ENCODE results near the gene SYT17. TPM values are rescaled to one million over a fixed set of nuclear protein-coding genes. Genes with fewer than 3 reads are reported as not detected.
A peak's percentile ranks its signal among the peaks of the same experiment; 100 is the strongest.

Gene SYT17
- total and polyA plus RNA-seq, 2 experiments from 2014 or later = not detected

- TF ChIP-seq EZH2phosphoT487 (IDR thresholded peaks at IDR 0.05; ENCODE audit: insufficient read depth, low read depth) = no peak
- no peak for TF ChIP-seq EZH2 (IDR thresholded peaks at IDR 0.05; ENCODE audit: insufficient read depth, poor library complexity, severe bottlenecking)
- H3K9ac ChIP-seq = no peak overlapping the region
Measured at GRCh38 chr16:19278403-19278802, 110.4 kb downstream of the SYT17 start.

GRCh38 chr16:19281246-19281645, 113.2 kb downstream of the SYT17 start:
- in situ Hi-C loops (cut with MboI) = no loop called here
- H3K9me3 ChIP-seq (ENCODE audit: low read depth) = no peaks in the 10 kb centered on the region
- H4K20me1 ChIP-seq (ENCODE audit: insufficient read depth) = no peaks in the 10 kb centered on the region
- no peak overlapping the region for H2AFZ ChIP-seq
- H3K9me2 ChIP-seq (ENCODE audit: insufficient read depth) = no peaks in the 10 kb centered on the region
- TF ChIP-seq EZH2 (IDR thresholded peaks at IDR 0.05; ENCODE audit: insufficient read depth, poor library complexity, severe bottlenecking) (no peak), EZH2phosphoT487 (IDR thresholded peaks at IDR 0.05; ENCODE audit: insufficient read depth, low read depth) (no peak)
- WGBS, 2 experiments (ENCODE audit: low coverage in 1 of 2, low lambda C conversion rate in 2 of 2, missing lambda C conversion rate in 2 of 2) = 78 to 88% methylated on average over 2 of the region's 2 CpGs
- DNase-seq = no peak
- H3K9ac ChIP-seq = no peak overlapping the region
- H3K79me2 ChIP-seq (ENCODE audit: insufficient read depth) = no peaks in the 10 kb centered on the region
- H3K4me3 ChIP-seq = no peak overlapping the region
- no peaks in the 10 kb centered on the region for H3K4me1 ChIP-seq (ENCODE audit: insufficient read depth)
- H3K4me2 ChIP-seq (ENCODE audit: unreplicated experiment) = no peak overlapping the region
- no peak overlapping the region for H3K27ac ChIP-seq
- no peaks in the 10 kb centered on the region for H3K27me3 ChIP-seq (replicated peaks; ENCODE audit: insufficient read depth)
- H3F3A ChIP-seq (ENCODE audit: insufficient read depth) = no peaks in the 10 kb centered on the region
- no peaks in the 10 kb centered on the region for H3K36me3 ChIP-seq (ENCODE audit: low read depth)

More at GRCh38 chr16:19278403-19278802, 110.4 kb downstream of the SYT17 start:
- Histone ChIP-seq H3K9me3 (ENCODE audit: low read depth) (no peaks in the 10 kb centered on the region), H3K9me2 (ENCODE audit: insufficient read depth) (no peaks in the 10 kb centered on the region), H3K36me3 (ENCODE audit: low read depth) (no peaks in the 10 kb centered on the region), H4K20me1 (ENCODE audit: insufficient read depth) (no peaks in the 10 kb centered on the region), H3F3A (ENCODE audit: insufficient read depth) (no peaks in the 10 kb centered on the region), H2AFZ (no peak overlapping the region), H3K4me2 (ENCODE audit: unreplicated experiment) (no peak overlapping the region), H3K4me3 (no peak overlapping the region), H3K79me2 (ENCODE audit: insufficient read depth) (no peaks in the 10 kb centered on the region), H3K27ac (no peak overlapping the region), H3K4me1 (ENCODE audit: insufficient read depth) (no peaks in the 10 kb centered on the region), H3K27me3 (replicated peaks; ENCODE audit: insufficient read depth) (no peaks in the 10 kb centered on the region)
- 35 to 59% methylated on average over 2 of the region's 2 CpGs for WGBS, 2 experiments (ENCODE audit: low coverage in 1 of 2, low lambda C conversion rate in 2 of 2, missing lambda C conversion rate in 2 of 2)
- in situ Hi-C loops (cut with MboI) = no loop called here
- DNase-seq = no peak

- H3K4me1 ChIP-seq (ENCODE audit: insufficient read depth) = no peaks in the 10 kb centered on the region
- DNase-seq = no peak
- no peak for TF ChIP-seq EZH2 (IDR thresholded peaks at IDR 0.05; ENCODE audit: insufficient read depth, poor library complexity, severe bottlenecking)
- no peak for TF ChIP-seq EZH2phosphoT487 (IDR thresholded peaks at IDR 0.05; ENCODE audit: insufficient read depth, low read depth)
- no peak overlapping the region for H3K9ac ChIP-seq
- no peak overlapping the region for H3K27ac ChIP-seq
- H3K79me2 ChIP-seq (ENCODE audit: insufficient read depth) = no peaks in the 10 kb centered on the region
- no peaks in the 10 kb centered on the region for H3K36me3 ChIP-seq (ENCODE audit: low read depth)
- no peaks in the 10 kb centered on the region for H3F3A ChIP-seq (ENCODE audit: insufficient read depth)
- no peak overlapping the region for H3K4me2 ChIP-seq (ENCODE audit: unreplicated experiment)
- H3K4me3 ChIP-seq = no peak overlapping the region
- H2AFZ ChIP-seq = no peak overlapping the region
- in situ Hi-C loops (cut with MboI) = no loop called here
- H3K9me3 ChIP-seq (ENCODE audit: low read depth) = no peaks in the 10 kb centered on the region
- H3K27me3 ChIP-seq (replicated peaks; ENCODE audit: insufficient read depth) = no peaks in the 10 kb centered on the region
- no peaks in the 10 kb centered on the region for H4K20me1 ChIP-seq (ENCODE audit: insufficient read depth)
- WGBS, 2 experiments (ENCODE audit: low coverage in 1 of 2, low lambda C conversion rate in 2 of 2, missing lambda C conversion rate in 2 of 2) = 31 to 35% methylated on average over 3 of the region's 3 CpGs
- no peaks in the 10 kb centered on the region for H3K9me2 ChIP-seq (ENCODE audit: insufficient read depth)
Measured at GRCh38 chr16:19282101-19282500, 114.1 kb downstream of the SYT17 start.

- in situ Hi-C loops (cut with MboI) = no loop called here
- no peak overlapping the region for H3K27ac ChIP-seq
- no peaks in the 10 kb centered on the region for H3K27me3 ChIP-seq (replicated peaks; ENCODE audit: insufficient read depth)
- no peaks in the 10 kb centered on the region for H3K9me3 ChIP-seq (ENCODE audit: low read depth)
- H3F3A ChIP-seq (ENCODE audit: insufficient read depth) = no peaks in the 10 kb centered on the region
- 9 to 44% methylated on average over 2 of the region's 2 CpGs for WGBS, 2 experiments (ENCODE audit: low coverage in 1 of 2, low lambda C conversion rate in 2 of 2, missing lambda C conversion rate in 2 of 2)
- H3K9ac ChIP-seq = no peak overlapping the region
- H2AFZ ChIP-seq = no peak overlapping the region
- no peaks in the 10 kb centered on the region for H3K79me2 ChIP-seq (ENCODE audit: insufficient read depth)
- H3K4me2 ChIP-seq (ENCODE audit: unreplicated experiment) = no peak overlapping the region
- no peak for DNase-seq
- no peak overlapping the region for H3K4me3 ChIP-seq
- H3K36me3 ChIP-seq (ENCODE audit: low read depth) = no peaks in the 10 kb centered on the region
- H4K20me1 ChIP-seq (ENCODE audit: insufficient read depth) = no peaks in the 10 kb centered on the region
- H3K9me2 ChIP-seq (ENCODE audit: insufficient read depth) = no peaks in the 10 kb centered on the region
- TF ChIP-seq EZH2 (IDR thresholded peaks at IDR 0.05; ENCODE audit: insufficient read depth, poor library complexity, severe bottlenecking) = no peak
- H3K4me1 ChIP-seq (ENCODE audit: insufficient read depth) = no peaks in the 10 kb centered on the region
Measured at GRCh38 chr16:19283637-19284036, 115.6 kb downstream of the SYT17 start.

GRCh38 chr16:19284207-19284606, 116.2 kb downstream of the SYT17 start:
- 0 to 8% methylated on average over 1 of the region's 1 CpG for WGBS, 2 experiments (ENCODE audit: low coverage in 1 of 2, low lambda C conversion rate in 2 of 2, missing lambda C conversion rate in 2 of 2)
- H3K36me3 ChIP-seq (ENCODE audit: low read depth) = no peaks in the 10 kb centered on the region
- no peak overlapping the region for H3K27ac ChIP-seq
- H3F3A ChIP-seq (ENCODE audit: insufficient read depth) = no peaks in the 10 kb centered on the region
- H3K4me1 ChIP-seq (ENCODE audit: insufficient read depth) = no peaks in the 10 kb centered on the region
- no peak overlapping the region for H3K9ac ChIP-seq
- in situ Hi-C loops (cut with MboI) = no loop called here
- no peaks in the 10 kb centered on the region for H4K20me1 ChIP-seq (ENCODE audit: insufficient read depth)
- no peak overlapping the region for H3K4me2 ChIP-seq (ENCODE audit: unreplicated experiment)
- H3K79me2 ChIP-seq (ENCODE audit: insufficient read depth) = no peaks in the 10 kb centered on the region
- no peaks in the 10 kb centered on the region for H3K27me3 ChIP-seq (replicated peaks; ENCODE audit: insufficient read depth)
- no peak overlapping the region for H3K4me3 ChIP-seq
- peak; percentile 43 for DNase-seq
- no peak overlapping the region for H2AFZ ChIP-seq
- no peaks in the 10 kb centered on the region for H3K9me2 ChIP-seq (ENCODE audit: insufficient read depth)
- H3K9me3 ChIP-seq (ENCODE audit: low read depth) = no peaks in the 10 kb centered on the region
- TF ChIP-seq EZH2phosphoT487 (IDR thresholded peaks at IDR 0.05; ENCODE audit: insufficient read depth, low read depth) (no peak), EZH2 (IDR thresholded peaks at IDR 0.05; ENCODE audit: insufficient read depth, poor library complexity, severe bottlenecking) (no peak)
